SK-N-SH treated with all-trans-retinoic acid at 6 μM for 48 hours (cell line): ENCODE results near the gene TTLL8.

Experiments
- BACH2 ChIP-seq: fragments of 250-450 bp; sonication (Bioruptor Pico); IDR thresholded peaks from 2 replicates; pipeline ENCODE4 v1.9.0; 2021; ENCODE audit warnings: mild to moderate bottlenecking, borderline replicate concordance
- CSDC2 ChIP-seq: fragments of 250-450 bp; sonication (Bioruptor Pico); IDR thresholded peaks from 2 replicates; pipeline ENCODE4 v1.5.0; 2020; ENCODE audit warnings: mild to moderate bottlenecking, moderate library complexity
- RARB ChIP-seq: fragments of 250-450 bp; sonication (Bioruptor Pico); IDR thresholded peaks from 2 replicates; pipeline ENCODE4 v1.8.0; 2021; ENCODE audit warnings: mild to moderate bottlenecking, moderate library complexity
- TF ChIP-seq, protein P1 (sequence below): fragments of 250-450 bp; sonication (Bioruptor Pico); IDR thresholded peaks from 2 replicates; pipeline ENCODE4 v1.8.0; 2020; ENCODE audit warnings: mild to moderate bottlenecking, moderate library complexity, borderline replicate concordance
- TF ChIP-seq, protein P2 (sequence below): fragments of 250-450 bp; sonication (Bioruptor Pico); IDR thresholded peaks from 2 replicates; pipeline ENCODE4 v1.5.1; 2020; ENCODE audit warnings: low read depth, mild to moderate bottlenecking, moderate library complexity

DNA sequence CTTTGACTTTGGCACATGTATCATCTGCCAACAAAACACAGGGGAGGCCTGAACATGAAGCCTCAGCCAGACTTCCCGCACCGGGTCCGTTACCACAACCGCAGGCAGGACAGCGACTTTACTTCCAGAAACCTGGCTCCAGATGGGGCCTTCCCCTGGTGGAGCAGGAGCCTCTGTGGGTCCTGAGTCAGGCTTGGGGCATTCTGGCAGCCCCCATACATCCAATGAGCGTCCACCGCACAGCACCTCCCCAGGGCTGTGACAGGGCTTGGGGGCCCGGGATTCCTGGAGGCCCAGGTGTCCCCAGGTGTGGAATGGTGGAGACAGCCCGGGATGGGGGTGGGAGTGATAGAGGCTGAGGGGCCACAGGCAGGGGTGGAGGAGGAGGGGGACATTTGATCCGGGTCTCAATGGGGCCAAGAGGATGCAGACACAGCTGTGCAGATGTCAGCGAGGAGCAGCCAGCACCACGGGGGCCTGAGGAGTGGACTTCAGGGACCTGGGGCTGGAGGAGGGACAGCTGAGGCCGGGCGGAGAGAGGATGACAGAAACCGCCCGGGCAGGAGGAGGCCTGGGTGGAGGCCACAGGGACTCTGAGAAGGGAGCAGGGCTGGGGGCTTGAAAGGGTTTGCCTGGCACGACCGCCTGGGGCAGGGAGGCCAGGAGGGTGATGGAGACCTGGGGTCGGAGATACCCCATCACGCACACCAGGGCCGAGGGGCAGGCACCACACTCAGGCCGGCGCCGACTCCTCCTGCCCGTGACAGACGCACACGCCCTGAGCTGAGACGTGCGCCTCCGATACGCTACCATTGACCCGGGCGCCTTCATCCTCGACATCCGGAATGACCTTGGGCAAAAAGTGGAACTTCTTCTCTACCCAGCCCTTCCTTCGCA is 8.6 kb downstream of the TTLL8 start:
- TF ChIP-seq, protein P1, sequence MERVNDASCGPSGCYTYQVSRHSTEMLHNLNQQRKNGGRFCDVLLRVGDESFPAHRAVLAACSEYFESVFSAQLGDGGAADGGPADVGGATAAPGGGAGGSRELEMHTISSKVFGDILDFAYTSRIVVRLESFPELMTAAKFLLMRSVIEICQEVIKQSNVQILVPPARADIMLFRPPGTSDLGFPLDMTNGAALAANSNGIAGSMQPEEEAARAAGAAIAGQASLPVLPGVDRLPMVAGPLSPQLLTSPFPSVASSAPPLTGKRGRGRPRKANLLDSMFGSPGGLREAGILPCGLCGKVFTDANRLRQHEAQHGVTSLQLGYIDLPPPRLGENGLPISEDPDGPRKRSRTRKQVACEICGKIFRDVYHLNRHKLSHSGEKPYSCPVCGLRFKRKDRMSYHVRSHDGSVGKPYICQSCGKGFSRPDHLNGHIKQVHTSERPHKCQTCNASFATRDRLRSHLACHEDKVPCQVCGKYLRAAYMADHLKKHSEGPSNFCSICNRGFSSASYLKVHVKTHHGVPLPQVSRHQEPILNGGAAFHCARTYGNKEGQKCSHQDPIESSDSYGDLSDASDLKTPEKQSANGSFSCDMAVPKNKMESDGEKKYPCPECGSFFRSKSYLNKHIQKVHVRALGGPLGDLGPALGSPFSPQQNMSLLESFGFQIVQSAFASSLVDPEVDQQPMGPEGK = no peak
- TF ChIP-seq BACH2 (CRISPR knock-in tag) (no peak), CSDC2 (CRISPR knock-in tag) (no peak), RARB (CRISPR knock-in tag) (no peak)
- TF ChIP-seq, protein P2, sequence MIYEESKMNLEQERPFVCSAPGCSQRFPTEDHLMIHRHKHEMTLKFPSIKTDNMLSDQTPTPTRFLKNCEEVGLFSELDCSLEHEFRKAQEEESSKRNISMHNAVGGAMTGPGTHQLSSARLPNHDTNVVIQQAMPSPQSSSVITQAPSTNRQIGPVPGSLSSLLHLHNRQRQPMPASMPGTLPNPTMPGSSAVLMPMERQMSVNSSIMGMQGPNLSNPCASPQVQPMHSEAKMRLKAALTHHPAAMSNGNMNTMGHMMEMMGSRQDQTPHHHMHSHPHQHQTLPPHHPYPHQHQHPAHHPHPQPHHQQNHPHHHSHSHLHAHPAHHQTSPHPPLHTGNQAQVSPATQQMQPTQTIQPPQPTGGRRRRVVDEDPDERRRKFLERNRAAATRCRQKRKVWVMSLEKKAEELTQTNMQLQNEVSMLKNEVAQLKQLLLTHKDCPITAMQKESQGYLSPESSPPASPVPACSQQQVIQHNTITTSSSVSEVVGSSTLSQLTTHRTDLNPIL = no peak
